GM12878 (cell line): ENCODE results near the gene CCL4. TPM values are rescaled to one million over a fixed set of nuclear protein-coding genes. Genes with fewer than 3 reads are reported as not detected.
A peak's percentile ranks its signal among the peaks of the same experiment; 100 is the strongest.
"Not testable (repeated sequence)": the region's sequence is repeated elsewhere in the genome, so short reads cannot be mapped to it uniquely, and the experiment has no call there.

Source experiments
- ATAC-seq: fragments of 200-7000 bp; cut with Tn5 transposase; 3 replicates; pipeline ENCODE4 v1.9.1; 2020; ENCODE audit warnings: mild to moderate bottlenecking, moderate library complexity
- BruUV-seq: library from RNA; stranded (reverse); fragments of 400-500 nt; replicated peaks from 2 replicates; lab custom pipeline; 2021; lab: Mats Ljungman, UMichigan
- CTCF ChIA-PET: fragments of 300-600 bp; sonication (Branson Sonifier 250); formaldehyde crosslinking; extraction: SDS; loops from one replicate; lab custom pipeline; 2021; ENCODE audit warnings: inconsistent platforms; lab: Yijun Ruan, JAX
- POLR2A ChIA-PET: fragments of 350-600 bp; formaldehyde crosslinking; extraction: SDS; loops from one replicate; lab custom pipeline; 2021; ENCODE audit warnings: inconsistent platforms; lab: Charles Lee
- RAD21 ChIA-PET: fragments of 300-600 bp; sonication (Branson Sonifier 250); formaldehyde crosslinking; loops from one replicate; lab custom pipeline; 2023; ENCODE audit warnings: antibody characterized with exemption; ENCODE audit not compliant: unreplicated experiment; lab: Charles Lee
- SMC1A ChIA-PET: fragments of 300-600 bp; sonication (Branson Sonifier 250); formaldehyde crosslinking; loops from one replicate; lab custom pipeline; 2023; ENCODE audit not compliant: unreplicated experiment, uncharacterized antibody; lab: Charles Lee
- DNase-seq: peaks from one replicate; pipeline ENCODE4 v3.0.0-alpha.2; 2011; ENCODE audit warnings: low read depth, low spot score
- FAIRE-seq: peaks from 3 replicates; lab custom pipeline; 2011; peaks lifted over from hg19 to GRCh38; lab: Jason Lieb, UNC
- H2AFZ ChIP-seq: 2 replicates; pipeline ENCODE4 v1.6.0; 2011; ENCODE audit warnings: low read depth, low read length, control low read depth; ENCODE audit not compliant: control insufficient read depth
- H3K27ac ChIP-seq: 2 replicates; pipeline ENCODE4 v1.5.1; 2011; ENCODE audit warnings: control low read depth; ENCODE audit not compliant: control insufficient read depth, insufficient read depth
- H3K27me3 ChIP-seq, 2 experiments: replicated peaks in 1 of 2; 2 replicates each; pipeline versions ENCODE4 v1.6.0 to v1.6.1; 2011; ENCODE audit warnings: low read length in 1 of 2; ENCODE audit not compliant: control insufficient read depth in 2 of 2, insufficient read depth in 2 of 2
- H3K36me3 ChIP-seq, 2 experiments: 2 replicates each; pipeline ENCODE4 v1.5.1; 2011; ENCODE audit warnings: low read length in 1 of 2; ENCODE audit not compliant: control insufficient read depth in 2 of 2, insufficient read depth in 2 of 2
- H3K4me1 ChIP-seq: 2 replicates; pipeline ENCODE4 v1.6.1; 2011; ENCODE audit warnings: mild to moderate bottlenecking, low read length, moderate library complexity, mixed read lengths; ENCODE audit not compliant: control insufficient read depth, insufficient read depth
- H3K4me2 ChIP-seq: 2 replicates; pipeline ENCODE4 v1.6.0; 2011; ENCODE audit warnings: control low read depth; ENCODE audit not compliant: control insufficient read depth, insufficient read depth
- H3K4me3 ChIP-seq: fragments of 200-600 bp; sonication (generic); 2 replicates; pipeline ENCODE4 v1.5.1; 2016
- H3K79me2 ChIP-seq: 2 replicates; pipeline ENCODE4 v1.6.0; 2011; ENCODE audit warnings: low read length; ENCODE audit not compliant: control insufficient read depth, insufficient read depth
- H3K9ac ChIP-seq: 2 replicates; pipeline ENCODE4 v1.8.0; 2011; ENCODE audit warnings: low read length, control low read depth, mixed read lengths; ENCODE audit not compliant: control insufficient read depth, insufficient read depth
- H3K9me3 ChIP-seq: replicated peaks from 3 replicates; pipeline ENCODE4 v1.5.1; 2011; ENCODE audit warnings: mild to moderate bottlenecking, low read length; ENCODE audit not compliant: control insufficient read depth, insufficient read depth
- H4K20me1 ChIP-seq: 2 replicates; pipeline ENCODE4 v1.6.0; 2011; ENCODE audit not compliant: control insufficient read depth, insufficient read depth
- BHLHE40 ChIP-seq, 2 experiments: fragments of 450-650 bp in 1 of 2; IDR thresholded peaks; 2 replicates each; pipeline ENCODE4 v1.6.1; 2011 to 2017; ENCODE audit warnings: low read depth in 2 of 2, borderline replicate concordance in 1 of 2, improper control_type of control experiment in 1 of 2, low read length in 1 of 2, mild to moderate bottlenecking in 1 of 2
- FOXM1 ChIP-seq: IDR thresholded peaks from 2 replicates; pipeline ENCODE4 v1.6.1; 2012; ENCODE audit warnings: low read depth, mild to moderate bottlenecking, inconsistent platforms, low read length, moderate library complexity
- GABPA ChIP-seq: IDR thresholded peaks from 2 replicates; pipeline ENCODE4 v1.6.1; 2014; ENCODE audit warnings: antibody characterized with exemption, low read depth, mild to moderate bottlenecking, inconsistent platforms
- NBN ChIP-seq: fragments of 450-650 bp; IDR thresholded peaks from 2 replicates; pipeline ENCODE4 v1.6.1; 2016
- SIX5 ChIP-seq: IDR thresholded peaks from 2 replicates; pipeline ENCODE4 v1.6.1; 2011; ENCODE audit warnings: mild to moderate bottlenecking, low read depth, low read length, moderate library complexity; ENCODE audit not compliant: severe bottlenecking
- TAF1 ChIP-seq: IDR thresholded peaks from 2 replicates; pipeline ENCODE4 v1.6.1; 2011; ENCODE audit warnings: mild to moderate bottlenecking, low read depth, low read length, borderline replicate concordance
- WGBS: methylation state at CpG from one replicate; pipeline ENCODE4 v1.1.6; 2016; ENCODE audit warnings: low lambda C conversion rate; ENCODE audit not compliant: insufficient replicate concordance, insufficient coverage; ENCODE audit errors: missing lambda C conversion rate; 5-methylcytosine and 5-hydroxymethylcytosine counted together
- in situ Hi-C: fragments of 300-500 bp; cut with MboI; formaldehyde crosslinking; loops from 9 replicates; pipeline ENCODE4 v1.14.3; 2018; ENCODE audit warnings: mixed read lengths
- intact Hi-C: fragments of 100-400 bp; cut with micrococcal nuclease; formaldehyde crosslinking; loops from one replicate; pipeline ENCODE4 v1.14.2; 2022; ENCODE audit not compliant: unreplicated experiment
- polyA plus RNA-seq, 11 experiments: library from polyadenylated mRNA; depleted of rRNA in 4 of 11; unstranded in 6 of 11; stranded (reverse) in 5 of 11; fragments of >200 nt; fragmentation: Nextera tagmentation in 4 of 11; fragmentation: Illumina TruSeq in 1 of 11; extraction: Ambion mirVana in 4 of 11; extraction: Trizol in 1 of 11; gene quantifications; 1 replicate in 1 of 11; 2 replicates in 10 of 11; pipeline versions ENCODE4 v1.2.1 to v1.2.3, GENCODE V29; 2011 to 2016; ENCODE audit warnings: inconsistent platforms in 2 of 11, missing spikeins in 2 of 11, low read depth in 1 of 11
- total RNA-seq, 4 experiments: library from RNA; depleted of rRNA in 3 of 4; stranded (reverse); fragments of >200 nt in 3 of 4; fragmentation: Illumina TruSeq in 1 of 4; extraction: Trizol in 1 of 4; gene quantifications; 2 replicates each; pipeline versions ENCODE4 v1.2.1 to v1.2.3, GENCODE V29; 2013 to 2021

CCL4 gene
- total and polyA plus RNA-seq, 10 of the 15 experiments (the other 5 are each of a cell fraction or from before 2014, with no cell fraction given) = 18.7 to 741 (median 79.4) TPM

- TF ChIP-seq SIX5 = peak; percentile 47
- TF ChIP-seq TAF1 = peak; percentile 37; the same call in 1 of the 2 replicates
- 0 out of 2 replicates have a peak, but pooled peaks have one; percentile 10 for TF ChIP-seq FOXM1
- peak; percentile 82 for TF ChIP-seq NBN
- peak; percentile 85 for TF ChIP-seq GABPA
- TF ChIP-seq BHLHE40 (IDR thresholded peaks at IDR 0.05; ENCODE audit: borderline replicate concordance in 1 of 2, low read depth in 2 of 2, low read length in 1 of 2) = peak; percentile 69 to 84
These were observed 21.0 kb upstream of the CCL4 start (continued) for GRCh38 chr17:36082482-36083120.

GRCh38 chr17:36083691-36084090, 19.9 kb upstream of the CCL4 start:
- FAIRE-seq, H2AFZ ChIP-seq, ATAC-seq, H3K27ac ChIP-seq, POLR2A ChIA-PET, H3K9me3 ChIP-seq, H3K79me2 ChIP-seq, H3K36me3 ChIP-seq, H3K4me2 ChIP-seq, H3K4me3 ChIP-seq, DNase-seq, H3K27me3 ChIP-seq, BruUV-seq, H3K9ac ChIP-seq, H4K20me1 ChIP-seq, intact Hi-C loops, in situ Hi-C loops: not testable (repeated sequence)
- ChIA-PET CTCF (interaction anchor here (3.7 kb wide), 1 partner anchor 11 kb away, joined by 43 read pairs; no protein-coding TSS in a partner anchor), SMC1A (interaction anchor here (1.0 to 2.4 kb wide), 2 partner anchors 10 to 106 kb away, joined by 3 to 19 read pairs; no protein-coding TSS in a partner anchor), RAD21 (interaction anchor here (2.4 to 3.4 kb wide), 2 partner anchors 11 to 107 kb away, joined by 8 to 29 read pairs; no protein-coding TSS in a partner anchor)
- H3K4me1 ChIP-seq = peaks cover 34% of the 10 kb centered on the region
- WGBS = 68% methylated on average over 2 of the region's 2 CpGs
